ENCODE results near the gene SLAMF8. TPM values are rescaled to one million over a fixed set of nuclear protein-coding genes. Genes with fewer than 3 reads are reported as not detected.

SLAMF8 gene
- polyA plus RNA-seq, 3 donors = 2.6 to 5.7 (median 5.7) TPM

GRCh38 chr1:159845751-159846629 lies 19.3 kb downstream of the SLAMF8 start:
- H3K27ac Mint-ChIP-seq = peak overlapping the region in 1 of 7 donors; percentile 33
- no peak for DNase-seq

DNA sequence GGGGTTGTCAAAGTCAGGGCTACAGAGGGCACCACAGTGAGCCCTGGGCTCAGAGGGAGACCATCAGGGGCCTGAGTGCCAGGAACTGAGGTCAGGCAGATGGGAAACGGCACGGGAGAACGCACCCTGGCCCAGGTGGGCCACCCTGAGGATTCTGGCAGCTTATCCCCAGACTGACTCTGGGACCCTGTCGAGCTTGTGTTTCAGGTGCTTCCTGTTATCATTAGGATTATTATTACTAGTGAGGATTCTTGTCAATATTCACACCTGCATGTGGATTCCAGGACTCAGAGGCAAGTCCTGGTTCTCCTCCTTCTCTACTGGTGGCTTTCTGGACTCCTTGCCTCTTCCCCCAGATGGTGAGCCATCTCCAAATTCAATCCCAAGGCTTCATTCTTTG lies 20.6 kb downstream of the SLAMF8 start:
- Histone ChIP-seq H3K4me2 (replicated peaks; ENCODE audit: extremely low read depth, low read length, poor library complexity, severe bottlenecking) (no peak overlapping the region), H3K9me3 (replicated peaks in 1 of 2; ENCODE audit: control insufficient read depth in 1 of 2, insufficient read depth in 1 of 2, low read length in 2 of 2) (no peaks in the 10 kb centered on the region), H4K20me1 (ENCODE audit: insufficient read depth, low read length) (no peaks in the 10 kb centered on the region), H3K4me1 (ENCODE audit: control insufficient read depth in 1 of 2, insufficient read depth in 2 of 2, low read length in 2 of 2) (peaks cover 17 to 21% of the 10 kb centered on the region in 2 donors), H3K4me3 (replicated peaks in 1 of 3; ENCODE audit: low read depth in 2 of 3, low read length in 3 of 3) (no peak overlapping the region), H3K36me3 (replicated peaks in 1 of 2; ENCODE audit: control insufficient read depth in 1 of 2, insufficient read depth in 2 of 2, low read length in 2 of 2) (no peaks in the 10 kb centered on the region), H3K9ac (ENCODE audit: insufficient read depth, low read length, poor library complexity, severe bottlenecking) (no peak overlapping the region), H3K27ac (ENCODE audit: low read depth in 1 of 2, low read length in 2 of 2) (no peak overlapping the region), H3K79me2 (ENCODE audit: insufficient read depth, low read length) (no peaks in the 10 kb centered on the region), H2AFZ (ENCODE audit: insufficient read depth, low read depth, low read length, poor library complexity, severe bottlenecking) (no peak overlapping the region), H3K27me3 (ENCODE audit: control insufficient read depth in 2 of 2, insufficient read depth in 2 of 2, low read length in 2 of 2) (no peaks in the 10 kb centered on the region)
- H3K27me3 Mint-ChIP-seq (ENCODE audit: low read depth in 3 of 3) = peaks cover 2 to 9% (median 2%) of the 10 kb centered on the region in 3 donors
- no peak overlapping the region for H3K4me3 Mint-ChIP-seq
- TF ChIP-seq CTCF (IDR thresholded peaks at IDR 0.05) = no peak
- no peaks in the 10 kb centered on the region for H3K9me3 Mint-ChIP-seq
- 90% methylated on average over 3 of the region's 4 CpGs for WGBS (ENCODE audit: insufficient coverage)
- DNase-seq = no peak
- H3K4me1 Mint-ChIP-seq = peaks cover 23% of the 10 kb centered on the region
- H3K27ac Mint-ChIP-seq = no peak overlapping the region
- intact Hi-C loops (cut with micrococcal nuclease) = no loop called here
- no peaks in the 10 kb centered on the region for H3K36me3 Mint-ChIP-seq

More at GRCh38 chr1:159845751-159846629, 19.3 kb downstream of the SLAMF8 start:
- H3K79me2 ChIP-seq (ENCODE audit: insufficient read depth, low read length) = no peaks in the 10 kb centered on the region
- peaks cover 17 to 21% of the 10 kb centered on the region in 2 donors for H3K4me1 ChIP-seq (ENCODE audit: control insufficient read depth in 1 of 2, insufficient read depth in 2 of 2, low read length in 2 of 2)
- WGBS (ENCODE audit: insufficient coverage) = 71% methylated on average over 11 of the region's 13 CpGs
- TF ChIP-seq CTCF (IDR thresholded peaks at IDR 0.05) = no peak
- Mint-ChIP-seq H3K4me3 (no peak overlapping the region), H3K36me3 (no peaks in the 10 kb centered on the region), H3K9me3 (no peaks in the 10 kb centered on the region), H3K4me1 (peaks cover 19% of the 10 kb centered on the region), H3K27me3 (ENCODE audit: low read depth in 3 of 3) (peaks cover 2 to 9% (median 2%) of the 10 kb centered on the region in 3 donors)
- H3K36me3 ChIP-seq (replicated peaks in 1 of 2; ENCODE audit: control insufficient read depth in 1 of 2, insufficient read depth in 2 of 2, low read length in 2 of 2) = no peaks in the 10 kb centered on the region
- H3K4me3 ChIP-seq (replicated peaks in 1 of 3; ENCODE audit: low read depth in 2 of 3, low read length in 3 of 3) = no peak overlapping the region
- no peak overlapping the region for H3K9ac ChIP-seq (ENCODE audit: insufficient read depth, low read length, poor library complexity, severe bottlenecking)
- H3K9me3 ChIP-seq (replicated peaks in 1 of 2; ENCODE audit: control insufficient read depth in 1 of 2, insufficient read depth in 1 of 2, low read length in 2 of 2) = no peaks in the 10 kb centered on the region
- H3K27me3 ChIP-seq (ENCODE audit: control insufficient read depth in 2 of 2, insufficient read depth in 2 of 2, low read length in 2 of 2) = no peaks in the 10 kb centered on the region
- intact Hi-C loops (cut with micrococcal nuclease) = no loop called here
- H4K20me1 ChIP-seq (ENCODE audit: insufficient read depth, low read length) = no peaks in the 10 kb centered on the region
- no peak overlapping the region for H3K27ac ChIP-seq (ENCODE audit: low read depth in 1 of 2, low read length in 2 of 2)
- H2AFZ ChIP-seq (ENCODE audit: insufficient read depth, low read depth, low read length, poor library complexity, severe bottlenecking) = no peak overlapping the region
- no peak overlapping the region for H3K4me2 ChIP-seq (replicated peaks; ENCODE audit: extremely low read depth, low read length, poor library complexity, severe bottlenecking)

Data from CD14-positive monocyte (primary cell).